ENCODE data around the gene RPS19.
A peak's percentile ranks its signal among the peaks of the same experiment; 100 is the strongest.

Gene RPS19

GRCh38 chr19:41859618-41860418 lies at the start of gene RPS19:
Gene RPS19 (plus strand): TSS chr19:41860255. CDS start chr19:41860775, 520 bp downstream.
- peak; percentile 98 for DNase-seq

DNA sequence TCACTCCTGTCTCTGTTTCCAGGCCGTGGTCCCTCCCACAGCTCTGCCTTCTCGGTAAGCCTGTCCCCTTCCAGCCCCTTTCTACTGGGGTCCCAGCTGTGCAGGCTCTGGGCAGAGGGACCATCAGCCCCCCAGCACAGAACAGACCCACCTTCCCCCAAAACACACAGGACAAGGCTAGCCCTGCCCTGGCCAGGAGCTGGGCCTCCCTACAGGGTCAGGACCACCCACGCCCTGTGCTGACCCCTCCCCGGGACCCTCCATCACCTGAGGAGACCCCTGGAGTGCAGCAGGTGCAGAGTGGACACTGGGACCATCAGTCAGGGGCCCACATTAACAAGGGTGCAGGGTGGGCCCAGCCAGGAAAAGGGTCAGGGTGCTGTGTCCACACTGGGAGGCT lies 49.8 kb upstream of the RPS19 start:
- DNase-seq: no peak

DNA sequence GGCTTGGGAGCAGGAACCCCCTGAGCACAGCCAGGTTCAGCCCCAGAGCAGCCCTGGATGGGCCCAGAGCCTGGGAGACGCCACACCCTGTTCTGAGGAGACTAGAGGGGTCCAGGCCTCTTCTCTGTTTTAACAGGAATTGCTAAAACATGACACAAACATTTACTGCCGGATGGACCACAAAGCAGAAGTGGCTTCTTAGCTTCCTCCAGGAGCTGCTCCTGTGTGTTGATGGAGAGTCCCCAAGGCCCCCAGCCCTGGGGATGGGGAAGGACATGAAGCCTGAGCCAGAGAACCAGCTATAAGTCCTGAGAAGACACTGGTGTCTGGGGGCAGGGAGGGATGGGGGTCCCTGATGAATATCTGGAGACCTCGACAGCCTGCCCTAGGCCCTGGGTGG lies 49.0 kb upstream of the RPS19 start:
- DNase-seq: no peak

GRCh38 chr19:41811981-41812380 lies 48.1 kb upstream of the RPS19 start:
- no peak for DNase-seq

DNA sequence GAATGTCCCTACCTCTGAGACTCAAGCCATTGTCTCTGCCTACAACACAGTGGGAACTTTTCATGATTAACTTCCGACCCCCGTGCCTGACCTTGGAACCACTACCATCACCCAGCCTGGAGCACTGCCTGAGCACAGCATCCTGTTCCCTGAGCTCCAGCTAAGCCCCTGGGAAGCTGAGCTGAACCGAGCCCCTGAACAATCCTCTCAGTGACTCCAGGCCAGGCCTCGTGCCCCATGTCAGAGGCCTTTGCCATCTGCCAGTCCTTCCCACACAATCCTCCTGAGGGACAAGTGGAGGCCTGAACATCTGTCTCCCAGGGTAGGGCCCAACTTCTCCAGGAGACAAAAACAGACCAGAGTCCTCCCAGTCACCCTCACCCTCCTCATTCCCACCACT lies 46.1 kb upstream of the RPS19 start:
- DNase-seq: no peak

DNA sequence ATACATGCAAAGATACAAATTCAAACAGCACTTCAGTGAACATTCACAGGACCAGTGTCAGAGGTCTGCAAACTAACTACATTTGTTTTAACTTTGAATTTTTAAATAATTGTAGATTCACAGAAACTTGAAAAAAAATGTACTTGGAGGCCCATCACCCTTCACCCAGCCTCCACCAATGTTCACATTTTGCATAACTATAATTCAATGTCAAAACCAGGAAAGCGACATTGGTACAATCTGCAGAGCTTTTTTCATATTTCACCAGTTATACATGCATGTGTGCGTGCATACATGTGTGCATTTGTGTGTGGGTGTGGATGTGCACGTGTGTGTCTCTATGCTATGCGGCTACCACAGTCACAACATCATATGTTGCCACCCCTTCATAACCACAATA lies 44.8 kb upstream of the RPS19 start:
- DNase-seq: no peak

DNA sequence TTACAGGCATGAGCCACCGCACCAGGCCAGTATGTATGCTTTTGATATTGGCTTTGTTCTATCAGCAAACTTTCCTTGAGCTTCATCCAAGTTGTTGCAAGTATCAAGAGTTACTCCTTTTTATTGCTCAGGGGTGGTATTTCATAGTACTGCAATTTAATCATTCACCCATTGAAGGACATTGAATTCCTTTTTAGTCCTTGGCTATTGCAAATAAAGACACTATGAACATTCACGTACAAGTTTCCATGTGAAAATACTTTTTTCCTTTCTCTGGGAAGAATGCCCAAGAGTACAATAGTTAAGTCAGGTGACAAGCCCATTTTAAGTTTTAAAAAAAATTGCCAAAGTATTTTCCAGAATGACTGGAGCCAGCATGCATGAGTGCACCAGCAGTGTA lies 43.3 kb upstream of the RPS19 start:
- DNase-seq: no peak

GRCh38 chr19:41821003-41821735 lies 38.9 kb upstream of the RPS19 start:
- DNase-seq: peak; percentile 15 to 21

DNA sequence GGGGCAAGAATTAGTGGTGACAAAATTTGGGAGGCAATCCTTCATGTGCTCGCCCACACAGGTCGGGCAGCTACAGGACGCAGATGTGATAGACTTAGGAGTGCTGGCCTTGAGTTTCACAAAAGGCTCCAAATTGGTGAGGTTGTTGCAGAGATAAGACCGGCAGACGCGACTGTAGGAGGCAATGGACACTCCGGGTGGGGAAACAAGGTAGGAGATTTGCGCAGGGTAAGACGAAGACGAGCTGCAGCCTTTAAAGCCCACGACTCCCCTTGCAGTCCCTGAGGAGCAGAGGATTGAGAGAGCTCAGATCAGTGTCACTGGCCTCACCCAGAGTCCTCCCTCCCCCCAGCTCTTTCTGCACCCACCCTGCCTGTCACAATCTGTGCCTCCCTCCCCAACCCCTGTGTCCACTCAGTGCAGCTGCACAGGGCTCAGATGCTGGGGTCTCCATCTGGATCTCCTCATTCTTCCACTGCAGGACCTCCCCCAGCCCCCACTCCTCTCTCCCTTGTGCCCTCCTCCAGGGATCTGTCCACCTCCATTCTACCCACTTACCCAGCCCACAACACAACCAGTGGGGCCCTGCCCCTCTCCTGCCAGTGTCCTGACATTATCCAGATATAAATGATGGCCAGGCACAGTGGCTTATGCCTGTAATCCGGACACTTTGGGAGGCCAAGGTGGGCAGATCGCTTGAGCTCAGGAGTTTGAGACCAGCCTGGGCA lies 21.9 kb upstream of the RPS19 start:
- DNase-seq: no peak

DNA sequence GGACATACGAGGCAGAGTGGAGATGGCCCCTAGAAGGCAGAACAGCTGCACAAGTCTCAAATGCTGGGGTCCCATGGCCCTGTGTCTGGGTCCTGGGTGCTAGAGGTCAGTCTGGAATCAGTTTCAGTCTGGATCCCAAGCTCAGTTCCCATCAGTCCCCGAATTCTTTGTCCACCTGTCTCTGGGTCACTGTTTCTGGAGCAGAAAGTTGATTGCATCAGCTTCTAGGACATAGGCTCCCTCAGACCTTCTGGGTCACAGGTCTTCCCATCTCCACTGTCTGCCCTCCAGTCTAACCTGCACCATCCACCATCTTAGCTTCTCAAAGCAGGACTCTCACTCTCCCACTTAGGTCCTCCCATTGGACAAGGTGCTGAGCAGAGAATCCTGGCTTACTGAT lies 20.8 kb upstream of the RPS19 start:
- no peak for DNase-seq

- no peak for DNase-seq
These were observed 16.7 kb upstream of the RPS19 start for GRCh38 chr19:41843371-41843770.

DNA sequence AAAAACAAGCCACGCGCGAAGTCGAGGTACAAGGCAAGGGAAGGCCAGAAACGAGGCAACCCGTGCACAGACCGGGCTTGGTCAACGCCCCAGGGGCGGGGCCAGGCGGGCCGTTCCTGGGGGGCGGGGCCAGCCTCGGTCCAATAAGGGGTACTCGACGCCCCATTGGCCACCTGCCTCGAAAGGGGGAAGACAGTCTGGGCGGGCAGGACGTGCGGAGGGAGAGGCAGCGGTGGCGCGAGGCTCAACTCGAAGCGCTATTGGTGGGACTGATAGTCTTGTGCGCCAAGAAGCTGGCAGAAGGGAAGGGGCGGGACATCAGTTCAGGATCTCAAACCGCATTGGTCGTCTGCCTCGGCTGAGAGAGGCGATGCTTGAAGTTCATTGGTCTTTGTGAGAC lies 15.5 kb upstream of the RPS19 start, which contains the start of gene LYPD4:
Gene LYPD4, minus strand, starts transcription at position 83 of the 400 bp plus-strand sequence. CDS start 5,398 bp downstream, outside the sequence.
- DNase-seq: no peak

- DNase-seq: no peak
These were observed 15.2 kb upstream of the RPS19 start, which contains the start of gene DMRTC2 for GRCh38 chr19:41845001-41845050. Gene DMRTC2 (plus strand): TSS chr19:41845042. CDS start chr19:41847429, 2,387 bp downstream.

GRCh38 chr19:41845051-41845590 lies 14.9 kb upstream of the RPS19 start:
- no peak for DNase-seq

- no peak for DNase-seq
These were observed 12.5 kb upstream of the RPS19 start for GRCh38 chr19:41847351-41848105.

GRCh38 chr19:41848666-41849065 lies 11.4 kb upstream of the RPS19 start:
- DNase-seq: no peak

- no peak for DNase-seq
These were observed 11.0 kb upstream of the RPS19 start for GRCh38 chr19:41849067-41849466.

DNA sequence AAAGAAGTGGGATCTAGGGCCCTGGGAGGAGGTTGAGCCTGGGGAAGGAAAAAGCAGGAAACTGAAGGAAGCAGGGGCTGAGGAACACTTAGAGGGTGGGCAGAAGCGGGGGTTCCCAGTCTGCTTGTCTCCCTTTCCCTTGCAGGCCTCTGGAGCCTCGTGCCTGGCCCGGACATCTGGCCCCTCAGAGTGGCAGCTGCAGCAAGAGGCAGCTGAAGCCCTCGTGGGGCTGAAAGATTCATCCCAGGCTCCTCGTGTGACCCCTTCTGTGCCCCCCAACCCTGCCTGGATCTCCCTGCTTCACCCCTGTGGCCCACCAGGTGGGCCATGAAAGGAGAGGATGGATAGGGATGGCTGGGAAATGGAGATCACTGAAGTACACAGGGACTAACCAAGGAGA lies 9.7 kb upstream of the RPS19 start:
- no peak for DNase-seq

DNA sequence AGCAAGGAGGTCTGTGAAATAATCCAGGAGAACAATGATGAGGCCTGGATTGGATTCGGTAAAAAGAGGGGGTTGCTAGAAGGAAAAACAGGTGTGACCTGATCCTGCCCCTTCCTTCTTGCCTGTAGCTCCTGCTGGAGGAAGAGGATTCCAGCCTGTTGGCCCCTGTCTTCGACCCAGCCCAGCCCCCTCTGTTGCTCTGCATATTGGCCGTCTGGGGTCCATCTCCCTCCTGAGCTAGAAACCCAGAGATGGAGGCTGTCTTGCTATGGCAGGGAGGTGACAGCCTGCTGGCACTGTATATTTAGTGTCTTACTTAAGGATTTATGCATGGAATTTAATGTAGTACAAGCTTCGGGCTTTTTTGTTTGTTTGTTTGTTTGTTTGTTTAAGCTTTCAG lies 8.6 kb upstream of the RPS19 start:
- no peak for DNase-seq

- no peak for DNase-seq
These were observed 6.7 kb upstream of the RPS19 start for GRCh38 chr19:41853344-41853743.

DNA sequence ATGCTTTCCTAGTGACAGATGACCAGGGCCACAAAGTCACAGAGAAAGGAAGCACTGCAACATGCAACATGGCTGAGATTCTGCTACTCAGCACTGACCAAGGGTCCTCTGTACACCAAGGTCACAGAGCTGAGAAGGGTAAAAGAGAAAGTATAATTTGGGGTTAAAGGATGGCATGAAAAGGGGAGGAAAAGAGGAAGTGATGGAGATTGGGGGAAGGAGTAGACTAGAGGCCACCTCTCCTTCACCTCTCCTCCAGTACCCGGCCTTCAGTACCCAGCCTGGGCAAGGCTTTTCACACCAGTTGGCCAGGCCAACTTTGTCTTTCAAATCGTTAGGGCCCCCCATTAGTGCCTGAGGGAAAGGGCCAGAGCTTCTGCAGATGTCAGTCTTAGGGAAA lies 6.3 kb upstream of the RPS19 start:
- no peak for DNase-seq

DNA sequence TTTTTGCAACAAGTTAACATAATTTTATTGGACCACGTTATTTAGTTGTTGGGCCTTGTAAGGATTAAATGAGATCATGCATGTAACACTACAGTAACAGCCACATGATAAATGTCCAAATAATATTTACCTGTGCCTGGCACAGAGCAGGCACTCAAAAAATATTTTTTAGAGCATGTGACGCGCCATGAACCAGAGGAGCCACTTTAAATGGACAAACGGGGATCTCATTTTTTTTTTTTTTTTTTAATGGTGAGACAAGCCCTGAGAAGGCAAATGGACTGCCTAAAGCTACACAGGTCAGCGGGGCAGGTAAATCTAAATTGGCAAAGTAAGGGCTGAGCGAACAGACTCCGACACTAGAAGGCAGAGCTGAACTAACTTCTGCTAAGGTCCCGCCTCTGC lies 840 bp upstream of the RPS19 start:
- no peak for DNase-seq

Data from activated CD4-positive, alpha-beta T cell treated with anti-CD3 and anti-CD28 coated beads, Interleukin-2, amount 50 U/mL, for 4 hours (primary cell).